C4-2B (cell line): ENCODE results near the gene FARP2.
A peak's percentile ranks its signal among the peaks of the same experiment; 100 is the strongest.
"Not testable (repeated sequence)": the region's sequence is repeated elsewhere in the genome, so short reads cannot be mapped to it uniquely, and the experiment has no call there.

ENCODE experiments used
- H3K27ac ChIP-seq: fragments of 450-650 bp; 2 replicates; pipeline ENCODE4 v1.5.1; 2017
- ZFX ChIP-seq: fragments of 450-650 bp; IDR thresholded peaks from 2 replicates; pipeline ENCODE4 v1.6.1; 2017
- TF ChIP-seq, protein P1 (sequence below): fragments of 450-650 bp; conservative IDR thresholded peaks from 2 replicates; pipeline ENCODE4 v1.5.1; 2017; ENCODE audit warnings: mild to moderate bottlenecking

FARP2 gene

DNA sequence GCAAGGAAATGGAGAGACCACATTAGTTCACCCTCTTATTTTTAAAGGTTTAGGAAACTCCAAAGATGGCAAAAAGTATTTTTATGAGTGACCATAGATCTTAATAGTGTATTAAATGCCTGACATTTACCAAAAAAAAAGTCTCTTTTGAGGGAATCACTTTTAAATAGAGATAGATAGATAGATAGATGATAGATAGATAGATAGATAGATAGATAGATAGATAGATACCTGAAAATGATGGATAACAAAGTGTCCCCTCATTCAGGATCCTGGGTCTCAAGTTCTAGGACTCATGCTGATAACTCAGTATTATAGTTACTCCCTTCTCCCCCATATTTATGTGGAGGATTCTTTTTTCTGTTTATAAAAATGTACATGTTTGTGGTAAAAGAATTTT is 52.8 kb downstream of the FARP2 start:
- TF ChIP-seq, protein P1, sequence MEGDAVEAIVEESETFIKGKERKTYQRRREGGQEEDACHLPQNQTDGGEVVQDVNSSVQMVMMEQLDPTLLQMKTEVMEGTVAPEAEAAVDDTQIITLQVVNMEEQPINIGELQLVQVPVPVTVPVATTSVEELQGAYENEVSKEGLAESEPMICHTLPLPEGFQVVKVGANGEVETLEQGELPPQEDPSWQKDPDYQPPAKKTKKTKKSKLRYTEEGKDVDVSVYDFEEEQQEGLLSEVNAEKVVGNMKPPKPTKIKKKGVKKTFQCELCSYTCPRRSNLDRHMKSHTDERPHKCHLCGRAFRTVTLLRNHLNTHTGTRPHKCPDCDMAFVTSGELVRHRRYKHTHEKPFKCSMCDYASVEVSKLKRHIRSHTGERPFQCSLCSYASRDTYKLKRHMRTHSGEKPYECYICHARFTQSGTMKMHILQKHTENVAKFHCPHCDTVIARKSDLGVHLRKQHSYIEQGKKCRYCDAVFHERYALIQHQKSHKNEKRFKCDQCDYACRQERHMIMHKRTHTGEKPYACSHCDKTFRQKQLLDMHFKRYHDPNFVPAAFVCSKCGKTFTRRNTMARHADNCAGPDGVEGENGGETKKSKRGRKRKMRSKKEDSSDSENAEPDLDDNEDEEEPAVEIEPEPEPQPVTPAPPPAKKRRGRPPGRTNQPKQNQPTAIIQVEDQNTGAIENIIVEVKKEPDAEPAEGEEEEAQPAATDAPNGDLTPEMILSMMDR = no peak
- no peak for TF ChIP-seq ZFX
- no peak overlapping the region for H3K27ac ChIP-seq

DNA sequence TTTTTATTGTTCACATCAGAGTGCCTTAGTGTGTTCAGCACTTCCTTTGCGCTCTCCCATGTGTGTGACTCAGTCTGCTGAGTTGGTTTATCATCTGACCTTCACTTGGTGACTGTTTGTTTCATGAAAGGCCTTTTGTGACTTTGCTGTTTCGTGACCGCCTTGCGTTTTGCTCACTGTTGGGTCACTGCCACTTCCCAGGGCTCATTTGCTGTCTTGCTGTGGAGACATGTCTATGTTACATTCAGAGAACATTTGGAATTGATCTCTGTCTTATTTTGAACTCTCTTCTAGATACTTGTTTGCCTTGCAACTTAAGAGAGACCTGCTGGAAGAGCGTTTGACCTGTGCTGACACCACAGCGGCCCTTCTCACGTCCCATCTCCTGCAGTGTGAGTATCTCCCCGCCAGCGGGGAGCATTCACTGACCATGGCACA is 54.7 kb downstream of the FARP2 start:
- TF ChIP-seq, protein P1 = no peak
- no peak for TF ChIP-seq ZFX
- no peak overlapping the region for H3K27ac ChIP-seq

DNA sequence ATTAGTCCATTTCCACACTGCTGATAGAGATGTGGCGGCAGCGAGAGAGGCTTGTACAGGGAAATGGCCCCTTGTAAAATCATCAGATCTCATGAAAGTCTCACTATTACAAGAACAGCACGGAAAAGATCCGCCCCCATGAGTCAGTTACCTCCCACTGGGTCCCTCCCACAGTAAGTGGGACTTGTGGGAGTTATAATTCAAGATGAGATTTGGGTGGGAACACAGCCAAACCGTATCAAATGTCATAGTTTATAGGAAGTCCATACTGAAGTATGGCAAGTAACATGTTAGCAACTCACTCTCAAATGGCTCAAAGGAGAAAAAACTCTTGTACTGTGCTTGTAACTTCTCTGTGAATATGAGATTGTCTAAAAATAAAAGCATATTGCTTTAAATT is 56.1 kb downstream of the FARP2 start:
- no peak for TF ChIP-seq ZFX
- TF ChIP-seq, protein P1 = no peak
- peak overlapping the region; percentile 35; the same call in 1 of the 2 replicates for H3K27ac ChIP-seq

DNA sequence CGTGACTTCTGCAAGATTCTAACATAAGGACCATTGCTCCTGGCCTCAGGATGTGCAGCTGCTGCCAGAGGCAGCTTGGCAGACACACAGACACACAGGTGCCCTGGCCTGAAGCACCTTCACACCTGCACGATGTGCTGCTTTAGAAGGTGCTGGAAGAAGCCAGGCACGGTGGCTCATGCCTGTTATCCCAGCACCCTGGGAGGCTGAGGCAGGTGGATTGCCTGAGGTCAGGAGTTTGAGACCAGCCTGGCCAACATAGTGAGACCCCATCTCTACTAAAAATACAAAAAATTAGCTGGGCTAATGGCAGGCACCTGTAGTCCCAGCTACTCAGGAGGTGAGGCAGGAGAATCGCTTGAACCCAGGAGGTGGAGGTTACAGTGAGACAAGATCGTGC is 57.4 kb downstream of the FARP2 start:
- not testable (repeated sequence) for H3K27ac ChIP-seq

DNA sequence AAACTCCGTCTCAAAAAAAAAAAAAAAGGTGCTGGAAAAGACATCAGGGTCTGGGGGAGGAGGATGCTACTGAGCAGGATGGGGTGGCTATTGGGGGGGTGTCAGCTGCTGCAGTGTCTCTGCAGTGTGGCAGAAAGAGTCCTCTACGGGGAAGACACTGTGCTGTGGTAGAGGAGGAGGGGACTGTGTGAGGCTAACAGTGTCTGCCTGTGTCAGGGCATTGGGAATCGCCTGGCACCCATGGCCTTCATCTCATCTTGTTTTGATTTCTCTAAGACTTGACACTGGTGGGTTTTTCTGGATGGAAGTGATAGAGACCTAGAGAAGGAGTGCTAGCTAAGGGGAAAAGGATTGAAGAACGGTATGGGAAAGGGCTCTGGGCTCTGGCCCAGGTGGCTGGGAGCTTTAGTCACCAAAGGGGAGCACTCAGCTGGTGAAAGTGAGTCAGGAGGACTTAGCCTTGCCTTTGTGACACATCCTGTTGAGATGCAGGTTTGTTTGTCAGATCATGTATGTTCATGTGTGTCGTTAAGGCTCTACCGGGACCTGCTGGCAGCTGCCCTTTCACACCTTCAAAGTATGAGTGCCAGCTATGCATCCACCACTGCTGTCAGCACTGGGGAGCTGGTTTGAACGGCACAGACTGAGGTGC is 58.0 kb downstream of the FARP2 start:
- no peak overlapping the region for H3K27ac ChIP-seq
- TF ChIP-seq, protein P1 = no peak
- no peak for TF ChIP-seq ZFX

DNA sequence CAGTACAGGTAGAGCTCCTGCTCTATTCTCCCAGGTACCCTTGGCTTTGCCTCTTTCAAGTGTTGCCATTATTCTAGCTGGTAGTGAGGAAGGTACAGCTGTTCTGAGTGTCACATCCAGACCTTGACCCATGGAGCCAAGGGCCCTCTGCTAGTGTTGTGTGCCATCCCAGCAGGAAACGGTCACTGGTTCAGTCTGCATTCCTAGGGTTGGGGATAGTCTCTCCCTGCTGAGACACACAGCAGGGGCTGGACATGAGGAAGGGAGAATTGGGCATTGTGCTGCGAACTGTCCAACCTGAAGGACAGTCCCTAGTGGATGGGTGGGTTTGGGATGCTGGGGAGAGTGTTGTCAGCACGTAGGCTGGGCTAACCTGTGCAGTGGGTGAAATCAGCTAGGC is 59.1 kb downstream of the FARP2 start:
- TF ChIP-seq ZFX = no peak
- TF ChIP-seq, protein P1 = no peak
- no peak overlapping the region for H3K27ac ChIP-seq

DNA sequence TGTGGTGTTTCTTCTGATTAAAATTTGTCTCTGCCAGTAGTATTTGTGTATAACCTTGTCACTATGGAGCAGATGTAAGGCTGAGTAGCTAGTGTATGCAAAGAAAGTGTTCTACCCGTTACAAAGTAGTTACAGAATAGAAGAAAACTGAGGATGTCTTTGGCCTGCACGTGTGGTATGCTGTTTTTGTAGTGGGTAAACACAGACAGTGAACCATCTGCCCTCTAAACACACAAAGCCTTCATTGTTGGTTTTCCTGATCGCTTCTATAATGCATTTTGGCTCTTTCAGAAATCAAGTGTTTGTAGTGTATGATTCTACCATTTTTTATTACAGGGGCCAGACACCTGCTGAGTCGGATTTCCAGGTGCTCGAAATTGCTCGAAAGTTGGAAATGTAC is 61.5 kb downstream of the FARP2 start:
- no peak for TF ChIP-seq ZFX
- TF ChIP-seq, protein P1 = no peak
- no peak overlapping the region for H3K27ac ChIP-seq

DNA sequence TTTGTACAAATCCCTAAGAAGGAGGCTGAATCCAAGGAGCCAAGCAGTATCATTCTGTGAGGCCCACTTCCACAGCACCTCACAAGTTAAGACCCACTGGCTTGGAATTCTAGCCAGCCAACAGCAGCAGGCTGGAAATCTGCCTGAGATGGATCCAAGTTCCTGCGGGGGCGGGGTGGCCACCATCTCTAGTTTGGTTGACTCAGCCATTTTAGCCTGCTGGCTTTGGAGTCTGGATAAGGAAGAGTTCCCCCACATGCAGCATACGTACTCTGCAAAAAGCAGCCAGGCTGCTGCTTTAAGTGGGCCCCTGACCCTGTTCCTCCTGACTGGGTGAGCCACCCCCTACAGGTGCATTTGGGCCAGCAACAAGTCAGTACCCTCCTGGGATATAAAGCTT is 65.2 kb downstream of the FARP2 start:
- H3K27ac ChIP-seq = no peak overlapping the region
- TF ChIP-seq, protein P1 = no peak
- TF ChIP-seq ZFX = no peak

DNA sequence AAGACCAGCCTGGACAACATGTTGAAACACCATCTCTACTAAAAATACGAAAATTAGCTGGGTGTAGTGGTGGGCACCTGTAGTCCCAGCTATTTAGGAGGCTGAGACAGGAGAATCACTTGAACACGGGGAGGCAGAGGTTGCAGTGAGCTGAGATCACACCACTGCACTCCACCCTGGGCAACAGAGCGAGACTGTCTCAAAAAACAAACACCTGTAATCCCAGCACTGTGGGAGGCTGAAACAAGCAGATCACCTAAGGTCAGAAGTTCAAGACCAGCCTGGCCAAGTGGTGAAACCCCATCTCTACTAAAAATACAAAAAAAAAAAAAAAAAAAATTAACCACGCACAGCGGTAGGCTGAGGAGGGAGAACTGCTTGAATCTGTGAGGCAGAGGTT is 65.9 kb downstream of the FARP2 start:
- not testable (repeated sequence) for H3K27ac ChIP-seq
